CD4-positive, alpha-beta T cell treated with Interferon alpha-2 for 1 hour (primary cell): Measurements from ENCODE around the gene SNED1.

Experiments
- DNase-seq, 2 donors: peaks; one replicate each; pipeline ENCODE4 v3.0.0-alpha.2; 2020 to 2022

The SNED1 gene

DNA sequence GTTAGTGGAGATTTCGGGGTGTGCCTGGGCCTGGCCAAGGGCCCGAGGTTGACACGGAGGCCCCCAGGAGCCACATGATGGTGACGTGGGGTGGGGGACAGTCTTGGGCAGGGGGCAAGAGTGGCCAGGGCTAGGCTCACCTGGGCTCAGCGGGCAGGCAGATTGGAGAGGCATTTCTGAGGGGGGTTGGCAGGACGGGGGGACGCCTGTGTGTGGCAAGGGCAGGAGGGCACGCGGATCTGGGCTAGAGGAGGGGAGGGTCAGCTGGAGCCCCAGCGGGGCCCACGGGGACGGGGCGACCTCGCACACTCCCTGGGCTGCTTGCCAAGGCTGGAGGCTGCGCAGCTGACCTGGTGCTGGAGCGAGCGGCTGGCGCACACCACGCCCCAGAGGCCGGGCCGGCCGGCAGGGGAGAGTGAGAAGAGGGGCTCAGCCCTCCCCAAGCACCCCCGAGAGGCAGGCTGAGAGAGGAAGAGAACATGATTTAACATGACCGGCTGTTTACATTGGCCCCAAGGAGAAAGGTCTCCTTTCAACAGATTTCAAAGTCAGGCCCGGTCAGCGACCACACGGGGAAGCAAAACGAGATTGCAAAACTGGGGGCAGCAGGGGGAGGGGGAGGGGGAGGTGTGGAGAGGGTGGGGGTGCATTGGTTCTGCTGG, 38.0 kb upstream of the SNED1 start:
- DNase-seq: no peak

DNA sequence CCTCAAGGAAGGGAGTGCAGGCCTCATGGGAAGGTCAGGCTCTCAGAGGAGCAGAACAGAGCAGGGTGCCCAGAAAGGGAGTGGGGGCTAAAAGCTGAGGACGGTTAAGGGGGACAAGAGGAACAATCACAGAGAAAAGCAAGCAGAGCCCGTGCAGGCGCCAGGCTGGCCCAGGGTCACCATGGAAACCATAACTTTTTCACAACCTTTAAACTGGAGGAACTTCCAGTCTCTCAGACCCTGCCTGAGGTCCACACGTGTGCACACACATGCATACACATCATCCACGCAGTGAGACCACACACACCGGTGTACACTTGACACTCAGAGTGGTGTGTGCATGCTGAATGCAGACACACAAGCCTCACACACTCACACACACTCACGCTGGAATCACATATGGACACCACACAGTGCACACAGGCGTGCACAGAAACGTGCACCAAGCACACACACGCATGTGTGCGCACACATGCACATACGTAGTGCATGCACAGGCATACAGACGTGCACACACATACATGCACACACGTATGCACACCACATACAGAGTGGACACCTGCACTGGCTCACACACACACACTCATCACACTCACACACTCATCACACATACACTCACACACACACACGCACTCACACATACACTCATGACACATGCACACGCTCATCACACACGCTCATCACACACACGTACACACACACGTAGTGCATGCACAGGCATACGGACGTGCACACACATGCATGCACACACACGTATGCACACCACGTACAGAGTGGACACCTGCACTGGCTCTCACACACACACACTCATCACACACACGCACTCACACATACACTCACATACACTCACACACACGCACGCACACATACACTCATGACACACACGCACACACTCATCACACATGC, 37.2 kb upstream of the SNED1 start:
- DNase-seq: no peak

DNA sequence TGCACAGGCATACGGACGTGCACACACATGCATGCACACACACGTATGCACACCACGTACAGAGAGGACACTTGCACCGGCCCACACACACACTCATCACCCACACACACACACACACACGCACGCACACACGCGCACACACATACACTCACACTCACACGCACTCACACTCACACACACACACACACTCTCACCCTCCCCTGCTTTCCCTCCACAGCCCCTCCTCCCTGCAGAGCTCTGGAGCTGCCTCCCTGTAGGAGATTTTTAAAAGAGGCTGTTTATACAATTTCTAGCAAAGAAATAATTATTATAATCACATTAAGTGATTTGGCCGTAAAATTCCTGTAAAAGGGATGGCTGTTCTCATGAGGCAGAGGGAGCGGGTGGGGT, 36.5 kb upstream of the SNED1 start:
- no peak for DNase-seq

DNA sequence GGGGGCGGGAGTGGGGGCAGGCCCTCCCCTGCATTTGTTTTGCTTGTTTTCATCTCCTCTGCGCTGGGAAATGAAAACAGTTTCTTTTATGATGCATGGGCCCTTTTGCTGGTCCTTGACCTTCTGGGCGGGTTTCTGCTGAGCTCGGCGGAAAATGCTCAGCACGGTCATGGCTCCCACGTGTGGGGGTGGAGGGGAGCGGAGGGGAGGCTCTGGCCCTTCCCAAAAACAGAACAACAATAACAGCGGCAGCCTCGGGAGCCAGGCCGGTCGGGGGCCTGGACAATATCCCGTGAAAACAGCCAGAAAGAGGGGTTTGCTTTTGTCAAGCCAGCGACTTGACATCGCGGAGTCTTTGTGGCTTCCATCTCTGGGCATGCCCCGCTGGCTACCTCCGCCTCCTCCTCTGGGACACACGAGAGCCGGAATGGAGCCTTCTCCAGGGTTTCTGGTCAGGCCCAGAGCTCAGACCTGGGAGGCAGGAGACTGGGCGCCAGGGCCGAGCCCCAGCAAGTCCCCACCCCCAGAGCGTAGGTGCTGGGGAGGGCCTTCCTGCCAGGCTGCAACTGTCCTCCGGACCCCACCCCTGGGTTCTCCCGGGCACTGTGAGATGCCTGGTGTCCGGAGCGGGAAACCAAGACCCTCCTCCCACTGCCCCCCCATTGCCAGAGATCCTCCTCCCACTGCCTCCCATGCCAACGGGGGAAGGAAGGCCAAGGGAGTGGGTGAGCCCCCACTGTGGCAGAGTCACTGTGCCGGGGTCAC, 35.9 kb upstream of the SNED1 start:
- no peak for DNase-seq

DNA sequence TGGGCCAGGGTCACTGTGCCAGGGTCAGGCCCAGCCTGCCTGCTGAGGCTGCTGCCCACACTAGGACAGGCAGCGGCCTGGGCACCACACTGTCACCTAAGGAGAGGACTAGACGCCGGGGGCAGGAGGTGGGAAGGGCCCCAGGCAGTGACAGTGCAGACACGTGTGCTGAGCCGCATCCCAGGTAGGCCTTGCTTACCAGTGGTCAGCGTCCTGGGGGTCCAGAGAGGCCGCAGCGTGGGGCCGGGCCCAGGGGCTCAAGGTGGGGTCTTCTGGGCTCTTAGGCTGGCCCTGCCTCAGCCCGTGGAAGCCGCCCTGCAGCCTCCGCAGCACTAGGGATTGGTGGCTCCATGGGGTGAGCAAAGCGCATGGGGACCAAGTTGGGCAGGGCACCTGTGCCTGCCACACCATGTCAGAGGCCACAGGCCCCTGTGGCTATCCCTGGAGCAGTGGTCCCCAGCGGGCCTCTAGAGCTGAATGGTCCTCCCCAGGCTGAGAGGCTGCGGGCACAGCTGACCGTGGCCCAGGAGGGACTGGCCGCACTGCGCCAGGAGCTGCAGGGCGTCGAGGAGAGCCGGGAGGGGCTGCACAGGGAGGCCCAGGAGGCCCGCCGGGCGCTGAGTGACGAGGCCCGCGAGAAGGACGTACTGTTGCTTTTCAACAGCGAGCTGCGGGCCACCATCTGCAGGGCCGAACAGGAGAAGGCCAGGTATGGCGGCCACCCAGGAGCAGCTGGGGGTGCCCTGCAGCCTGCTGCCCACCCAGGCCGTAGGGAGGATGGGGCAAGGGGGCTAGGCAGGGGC, 35.2 kb upstream of the SNED1 start:
- DNase-seq: no peak

DNA sequence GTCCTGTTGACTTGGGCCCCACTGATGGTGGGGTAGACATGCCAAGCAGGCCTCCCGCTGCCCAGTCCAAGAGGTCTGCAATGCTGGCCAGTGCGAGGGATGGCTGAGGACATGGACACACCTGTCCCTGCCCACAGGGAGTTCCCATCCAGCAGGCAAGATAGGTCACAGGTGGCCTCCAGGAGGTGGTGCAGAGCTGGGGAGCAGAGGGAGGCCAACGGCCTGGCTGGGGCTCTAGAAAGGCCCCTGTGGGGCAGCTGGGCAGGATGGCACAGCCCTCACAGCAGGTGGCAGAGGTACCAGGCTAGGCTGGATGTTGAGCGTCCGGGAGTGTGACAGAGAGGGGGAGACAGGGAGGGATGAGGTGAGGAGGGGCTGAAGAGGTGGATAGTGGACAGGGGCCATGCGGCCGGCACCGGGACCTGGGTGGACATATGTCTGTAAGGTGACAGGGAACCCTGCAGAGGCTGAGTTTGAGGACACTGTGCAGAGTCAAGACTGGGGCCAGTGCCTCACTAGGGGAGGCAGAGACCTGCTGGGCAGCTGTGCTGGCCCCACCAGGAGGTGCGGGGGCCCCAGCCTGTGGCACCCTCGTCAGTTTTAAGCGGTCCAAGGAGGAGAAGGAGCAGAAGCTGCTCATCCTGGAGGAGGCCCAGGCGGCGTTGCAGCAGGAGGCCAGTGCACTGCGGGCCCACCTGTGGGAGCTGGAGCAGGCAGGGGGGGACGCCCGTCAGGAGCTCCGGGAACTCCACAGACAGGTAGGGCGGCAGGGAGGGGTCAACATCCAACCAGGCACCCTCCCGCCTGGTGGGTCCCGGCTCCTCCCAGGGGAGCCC, 34.3 kb upstream of the SNED1 start:
- no peak for DNase-seq

DNA sequence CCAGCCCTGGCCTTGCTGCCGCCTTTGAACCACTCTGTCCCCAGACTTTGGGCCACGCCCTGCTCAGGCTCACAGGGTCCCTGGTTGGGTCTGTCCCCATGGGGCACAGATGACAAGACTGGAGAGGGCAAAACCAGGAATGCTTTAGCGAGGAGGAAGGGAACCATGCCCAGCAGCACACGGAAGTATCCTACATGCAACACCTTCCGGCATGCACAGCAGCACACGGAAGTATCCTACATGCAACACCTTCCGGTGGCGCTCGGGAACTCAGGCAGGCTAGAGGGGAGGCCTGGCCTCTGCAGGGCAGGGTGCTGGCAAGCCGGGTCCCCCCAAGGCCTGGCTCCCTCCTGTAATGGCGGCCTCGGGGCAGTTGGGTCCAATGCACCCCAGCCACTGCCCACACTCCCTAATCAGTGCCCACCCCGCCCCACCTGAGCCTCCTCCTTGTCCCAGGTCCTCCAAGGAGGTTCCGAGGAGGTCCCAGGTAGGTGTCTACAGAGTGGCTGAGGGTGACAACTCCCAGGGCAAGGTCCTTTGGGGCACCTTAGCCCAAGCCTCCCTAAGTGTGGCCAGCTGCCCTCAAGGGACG, 33.6 kb upstream of the SNED1 start:
- DNase-seq: no peak

DNA sequence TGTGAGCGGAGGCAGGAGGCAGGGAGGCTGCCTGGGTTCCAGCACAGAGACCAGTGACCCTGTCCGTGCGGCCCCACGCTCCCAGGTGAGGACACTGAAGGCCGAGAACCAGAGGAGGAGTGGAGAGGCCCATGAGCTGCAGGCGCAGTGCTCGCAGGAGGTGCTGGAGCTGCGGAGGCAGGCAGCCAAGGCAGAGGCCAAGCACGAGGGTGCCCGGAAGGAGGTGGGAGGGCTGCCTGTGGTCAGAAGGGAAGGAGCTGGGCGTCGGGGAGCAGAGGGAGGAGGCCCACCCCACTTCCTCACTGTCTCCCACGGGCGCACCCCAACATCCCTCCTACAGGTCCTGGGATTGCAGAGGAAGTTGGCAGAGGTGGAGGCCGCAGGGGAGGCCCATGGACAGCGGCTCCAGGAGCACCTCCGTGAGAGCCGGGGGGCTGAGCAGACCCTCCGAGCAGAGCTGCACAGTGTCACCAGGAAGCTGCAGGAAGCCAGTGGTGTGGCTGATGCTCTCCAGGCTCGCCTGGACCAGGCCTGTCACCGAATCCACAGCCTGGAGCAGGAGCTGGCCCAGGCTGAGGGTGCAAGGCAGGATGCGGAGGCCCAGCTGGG, 33.0 kb upstream of the SNED1 start:
- no peak for DNase-seq

DNA sequence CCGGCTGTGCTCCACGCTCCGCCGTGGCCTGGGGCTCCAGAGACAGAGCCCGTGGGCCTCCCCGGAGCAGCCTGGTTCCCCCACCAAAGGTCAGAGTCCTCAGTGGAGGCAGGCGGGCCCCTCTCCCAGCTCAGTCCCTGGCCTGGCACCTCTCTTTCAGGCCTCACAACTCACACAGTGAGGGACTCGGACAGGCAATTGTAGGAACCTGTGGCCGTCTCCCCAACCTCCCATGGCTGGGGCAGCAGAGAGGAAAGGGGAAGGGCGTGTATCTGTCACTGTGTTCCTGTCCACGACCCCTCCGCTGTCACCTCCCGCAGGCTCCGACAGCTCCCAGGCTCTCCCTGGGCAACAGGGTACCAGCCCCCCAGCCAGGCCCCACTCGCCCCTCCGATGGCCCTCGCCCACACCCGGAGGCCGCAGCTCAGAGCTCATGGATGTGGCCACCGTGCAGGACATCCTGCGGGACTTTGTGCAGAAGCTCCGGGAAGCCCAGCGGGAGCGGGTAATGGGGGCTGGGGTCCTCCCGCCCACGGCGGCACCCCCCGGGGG, 32.4 kb upstream of the SNED1 start:
- DNase-seq: no peak

DNA sequence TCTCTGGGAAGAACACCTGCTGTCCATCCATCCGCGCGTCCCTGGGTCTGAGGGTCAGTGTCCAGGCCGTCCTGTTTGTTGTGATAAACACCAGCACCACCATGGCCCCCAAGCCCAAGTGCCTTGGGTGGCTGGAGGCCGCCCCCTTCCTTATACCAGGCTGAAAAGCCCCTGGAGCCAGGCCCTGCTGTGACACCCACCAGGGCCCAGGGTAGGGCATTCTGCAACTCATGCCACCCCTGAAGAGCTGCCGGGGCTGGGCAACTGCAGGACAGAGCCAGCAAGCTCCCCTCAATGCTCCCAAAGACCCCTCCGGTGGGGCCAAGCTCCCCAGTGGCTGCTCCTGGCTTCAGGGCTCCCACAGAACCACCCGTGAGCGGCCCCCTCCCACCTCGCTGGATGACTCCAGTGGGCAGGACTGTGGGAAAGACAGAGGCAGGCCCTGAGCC, 31.9 kb upstream of the SNED1 start:
- no peak for DNase-seq

DNA sequence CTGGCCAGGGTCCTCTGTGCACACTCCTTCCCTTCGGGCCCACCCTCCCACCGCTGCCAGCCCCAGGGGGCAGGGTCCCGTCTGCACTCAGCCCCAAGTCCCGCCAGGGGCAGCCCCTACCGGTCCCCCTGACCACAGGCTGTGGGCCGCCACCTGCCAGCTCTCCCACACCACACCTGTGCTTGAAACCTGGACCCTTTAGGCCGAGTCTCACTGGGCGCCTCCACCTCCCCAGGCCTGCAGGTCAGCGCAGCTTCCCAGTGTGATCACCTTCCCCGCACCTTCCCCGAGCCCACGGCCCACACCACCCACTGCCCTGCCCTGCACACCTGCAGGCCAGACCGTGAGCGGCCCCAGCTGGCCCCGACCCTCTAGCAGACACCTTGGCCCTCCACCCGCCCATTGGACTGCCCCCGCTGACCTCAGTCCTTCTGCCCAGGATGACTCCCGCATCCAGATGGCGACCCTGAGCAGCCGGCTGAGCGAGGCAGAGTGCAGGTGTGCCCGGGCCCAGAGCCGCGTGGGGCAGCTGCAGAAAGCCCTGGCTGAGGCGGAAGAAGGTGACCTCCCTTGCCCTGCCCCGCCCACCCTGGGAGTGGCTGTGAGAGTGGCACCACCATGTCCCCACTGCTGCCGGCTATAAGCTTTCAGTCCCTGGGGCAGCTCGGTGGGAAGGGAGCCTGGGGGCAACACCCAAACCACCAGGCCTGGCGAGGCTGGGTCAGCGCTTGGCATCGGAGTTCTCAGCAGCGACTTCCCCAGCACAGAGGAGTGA, 31.3 kb upstream of the SNED1 start:
- no peak for DNase-seq

DNA sequence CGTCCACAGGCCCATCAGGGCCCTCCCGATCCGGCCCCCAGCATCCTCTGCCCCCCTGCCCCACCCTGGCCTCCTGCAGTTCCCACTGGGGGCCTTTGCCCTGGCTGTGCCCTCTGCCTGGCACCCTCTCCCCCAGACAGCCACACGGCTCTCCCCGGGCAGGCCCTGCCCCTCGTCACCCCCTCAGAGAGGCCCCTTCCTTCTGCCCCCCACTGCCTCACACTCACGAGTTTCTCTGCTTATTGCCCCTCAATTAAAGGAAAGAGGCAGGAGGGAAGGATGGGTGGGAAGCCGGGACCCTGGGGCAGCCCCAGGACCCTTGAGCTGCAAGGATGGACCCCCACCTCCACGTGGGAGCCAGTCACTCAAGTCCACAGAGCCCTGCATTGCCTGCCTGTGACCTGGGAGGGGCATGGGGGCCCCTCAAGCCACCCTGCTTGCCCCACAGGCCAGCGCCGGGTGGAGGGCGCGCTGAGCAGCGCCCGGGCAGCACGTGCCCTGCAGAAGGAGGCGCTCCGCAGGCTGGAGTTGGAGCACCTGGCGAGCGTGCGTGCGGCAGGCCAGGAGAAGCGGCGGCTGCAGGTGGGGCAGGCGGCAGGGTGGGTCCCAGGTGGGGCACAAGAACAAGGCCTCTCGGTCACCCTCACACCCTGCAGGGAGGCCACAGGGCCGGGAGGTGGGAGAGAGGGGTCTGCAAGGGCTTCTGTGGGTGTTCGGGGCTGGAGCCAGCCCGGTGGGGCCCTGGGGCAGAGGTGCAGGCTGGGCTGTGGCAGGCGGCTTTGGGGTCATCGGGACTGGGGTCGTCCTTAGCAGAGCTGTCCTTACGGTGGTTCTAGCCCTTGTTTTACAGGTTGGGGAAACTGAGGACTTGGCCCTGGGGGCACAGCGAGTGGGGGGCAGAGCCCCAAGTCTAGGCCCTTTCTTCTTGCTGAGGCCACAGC, 30.5 kb upstream of the SNED1 start:
- DNase-seq: no peak

DNA sequence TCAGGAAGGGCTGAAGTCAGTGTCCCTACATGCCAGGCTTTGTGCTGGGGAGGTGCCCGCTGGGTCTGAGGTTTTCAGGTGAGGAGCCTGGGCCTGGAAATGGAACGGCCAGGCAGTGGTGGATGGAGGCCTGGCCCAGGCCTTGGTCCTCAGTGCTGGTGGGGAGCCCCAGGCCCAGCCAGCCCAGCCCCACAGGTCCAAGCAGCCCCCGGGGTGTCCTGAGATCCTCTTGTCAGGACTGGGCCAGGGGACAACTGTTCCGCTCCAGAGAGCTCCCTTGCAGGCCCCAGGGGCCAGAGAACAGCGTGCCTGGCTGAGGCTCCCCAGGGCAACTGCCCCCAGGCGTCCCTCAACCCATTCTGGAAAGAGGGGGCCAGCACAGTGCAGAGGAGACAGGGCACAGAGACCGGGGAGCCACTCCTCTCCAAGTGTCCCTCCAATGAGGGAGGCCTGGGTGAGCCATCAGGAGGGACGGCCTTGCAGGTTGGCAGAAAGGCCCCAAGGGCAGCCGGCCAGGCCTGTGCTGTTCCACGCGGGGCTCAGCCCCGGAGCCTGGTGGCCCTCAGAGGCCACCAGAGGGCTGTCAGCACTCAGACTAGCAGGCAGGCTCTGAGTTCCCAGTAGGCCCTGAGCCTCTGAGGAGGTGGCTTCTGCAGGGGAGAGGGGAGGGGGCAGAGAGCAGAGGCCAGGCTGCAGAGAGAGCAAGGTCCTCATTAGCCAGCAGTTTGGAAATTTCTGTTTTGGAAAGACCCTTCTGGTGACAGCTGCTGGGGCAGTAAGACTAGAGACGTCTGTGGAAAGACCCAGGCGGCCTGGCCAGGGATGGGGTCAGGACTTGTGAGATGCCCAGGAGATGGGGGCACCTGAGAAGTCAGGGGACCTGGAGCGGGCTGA, 29.4 kb upstream of the SNED1 start:
- no peak for DNase-seq

DNA sequence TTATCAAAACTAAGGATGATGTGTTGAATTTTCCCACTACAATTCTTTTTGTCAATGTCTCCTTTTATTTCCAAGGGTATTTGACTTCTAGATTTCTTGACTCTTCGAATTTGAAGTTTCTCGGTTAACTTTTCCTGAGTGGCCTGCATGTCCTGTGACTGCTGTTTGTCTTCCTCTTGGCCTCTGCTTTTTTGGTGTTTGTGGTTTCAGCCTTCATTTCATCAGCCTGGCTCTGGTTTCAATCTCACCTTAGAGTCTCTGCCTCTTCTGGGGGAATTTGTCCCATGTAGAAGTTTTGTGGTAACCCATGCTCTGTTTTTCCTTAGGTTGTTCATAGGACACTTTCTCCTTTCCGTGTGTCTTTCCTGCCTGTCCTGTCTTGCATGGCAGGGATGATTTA, 28.3 kb upstream of the SNED1 start:
- no peak for DNase-seq

DNA sequence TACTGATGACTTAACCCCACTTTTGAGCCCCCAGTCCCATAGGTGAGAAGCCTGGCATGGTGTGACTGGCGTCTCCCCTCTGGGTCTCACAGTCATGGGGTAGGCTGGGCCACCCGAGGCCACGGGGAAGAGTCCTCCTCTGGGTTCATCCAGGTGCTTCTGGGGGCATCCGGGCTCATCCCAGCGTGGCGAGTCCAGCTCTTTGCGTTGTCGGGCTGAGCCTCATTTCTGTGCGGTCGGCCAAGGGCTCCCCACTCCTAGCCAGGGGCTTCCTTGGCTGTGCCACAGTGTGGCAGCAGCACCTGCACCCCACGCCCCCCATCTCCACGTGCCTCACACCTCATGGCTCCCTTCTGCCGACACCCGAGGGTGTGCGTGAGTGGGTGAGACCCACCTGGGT, 27.6 kb upstream of the SNED1 start:
- DNase-seq: no peak

DNA sequence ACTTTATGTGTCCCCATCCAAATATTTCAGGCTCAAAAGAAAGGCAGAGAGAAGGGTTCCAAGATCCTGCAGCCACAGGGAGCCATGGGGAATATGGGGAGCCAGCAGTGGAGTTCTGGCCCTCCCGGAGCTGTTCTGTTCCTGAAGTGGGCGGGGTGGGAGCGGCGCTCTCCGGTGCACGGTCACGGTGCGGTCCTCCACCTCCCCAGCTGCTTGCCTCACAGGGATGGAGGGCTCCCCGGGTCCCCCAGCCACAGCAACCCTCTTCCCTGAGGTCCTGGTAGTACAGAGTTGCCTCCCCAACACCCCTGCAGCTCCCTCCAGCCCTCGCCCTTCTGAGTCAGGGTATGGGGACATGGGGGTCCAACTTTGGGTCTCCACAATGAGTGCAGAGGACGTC, 26.2 kb upstream of the SNED1 start:
- DNase-seq: no peak
